Measurements from ENCODE around the gene KCNQ5.

DNA sequence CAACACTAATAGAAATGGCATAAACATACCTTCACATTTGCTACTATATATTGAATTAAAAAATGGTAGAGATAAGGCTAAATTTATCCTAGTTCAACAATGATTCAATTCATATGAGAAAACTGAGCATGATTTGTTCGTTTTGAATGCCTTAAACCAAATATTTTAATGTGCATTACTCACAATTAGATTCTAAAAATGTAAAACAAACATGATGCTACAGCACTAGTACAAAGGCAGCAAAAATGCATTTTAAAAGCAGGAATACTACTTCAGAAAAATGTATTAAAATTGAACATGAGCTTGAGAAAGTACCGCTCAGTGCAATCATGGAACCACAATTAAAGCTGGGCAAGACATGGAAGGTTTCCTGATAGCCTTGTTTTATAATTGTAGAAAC lies 195.3 kb downstream of the KCNQ5 start:
- TF ChIP-seq, protein P1, sequence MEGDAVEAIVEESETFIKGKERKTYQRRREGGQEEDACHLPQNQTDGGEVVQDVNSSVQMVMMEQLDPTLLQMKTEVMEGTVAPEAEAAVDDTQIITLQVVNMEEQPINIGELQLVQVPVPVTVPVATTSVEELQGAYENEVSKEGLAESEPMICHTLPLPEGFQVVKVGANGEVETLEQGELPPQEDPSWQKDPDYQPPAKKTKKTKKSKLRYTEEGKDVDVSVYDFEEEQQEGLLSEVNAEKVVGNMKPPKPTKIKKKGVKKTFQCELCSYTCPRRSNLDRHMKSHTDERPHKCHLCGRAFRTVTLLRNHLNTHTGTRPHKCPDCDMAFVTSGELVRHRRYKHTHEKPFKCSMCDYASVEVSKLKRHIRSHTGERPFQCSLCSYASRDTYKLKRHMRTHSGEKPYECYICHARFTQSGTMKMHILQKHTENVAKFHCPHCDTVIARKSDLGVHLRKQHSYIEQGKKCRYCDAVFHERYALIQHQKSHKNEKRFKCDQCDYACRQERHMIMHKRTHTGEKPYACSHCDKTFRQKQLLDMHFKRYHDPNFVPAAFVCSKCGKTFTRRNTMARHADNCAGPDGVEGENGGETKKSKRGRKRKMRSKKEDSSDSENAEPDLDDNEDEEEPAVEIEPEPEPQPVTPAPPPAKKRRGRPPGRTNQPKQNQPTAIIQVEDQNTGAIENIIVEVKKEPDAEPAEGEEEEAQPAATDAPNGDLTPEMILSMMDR (IDR thresholded peaks at IDR 0.05), result no peak
- no peak for TF ChIP-seq POLR2A (IDR thresholded peaks at IDR 0.05)
